Kidney (tissue), 14 donors: ENCODE data around the gene RCL1. TPM values are rescaled to one million over a fixed set of nuclear protein-coding genes. Genes with fewer than 3 reads are reported as not detected.
"Not testable (repeated sequence)": the region's sequence is repeated elsewhere in the genome, so short reads cannot be mapped to it uniquely, and the experiment has no call there.

Source experiments
- DNase-seq, 5 donors: peaks; one replicate each; pipeline ENCODE4 v3.0.0-alpha.2; 2013 to 2020
- FAIRE-seq: peaks from 2 replicates; lab custom pipeline; 2012; peaks lifted over from hg19 to GRCh38; lab: Jason Lieb, UNC
- H3K27ac ChIP-seq, 2 donors: one replicate each; pipeline ENCODE4 v1.7.0; 2013; ENCODE audit warnings: low read depth in 2 of 2, low read length in 2 of 2, inconsistent platforms in 1 of 2
- H3K27me3 ChIP-seq: one replicate; pipeline ENCODE4 v1.7.1; 2013; ENCODE audit warnings: low read length, inconsistent platforms; ENCODE audit not compliant: control insufficient read depth, insufficient read depth
- H3K36me3 ChIP-seq, 3 donors: one replicate each; pipeline versions ENCODE4 v1.7.0 to v1.7.1; 2013; ENCODE audit warnings: low read length in 3 of 3, control low read depth in 1 of 3, inconsistent platforms in 1 of 3; ENCODE audit not compliant: insufficient read depth in 3 of 3, control insufficient read depth in 2 of 3
- H3K4me1 ChIP-seq, 3 donors: one replicate each; pipeline versions ENCODE4 v1.7.0 to v1.7.1; 2013; ENCODE audit warnings: low read length in 3 of 3, inconsistent platforms in 1 of 3, low read depth in 1 of 3; ENCODE audit not compliant: control insufficient read depth in 2 of 3, insufficient read depth in 2 of 3
- H3K4me3 ChIP-seq, 3 donors: one replicate each; pipeline versions ENCODE4 v1.7.0 to v1.8.1; 2013; ENCODE audit warnings: low read length in 3 of 3, control low read depth in 1 of 3, inconsistent platforms in 1 of 3
- H3K9ac ChIP-seq, 3 donors: one replicate each; pipeline versions ENCODE4 v1.7.0 to v1.7.1; 2013; ENCODE audit warnings: low read length in 3 of 3, control low read depth in 1 of 3, inconsistent platforms in 1 of 3
- H3K9me3 ChIP-seq, 3 donors: one replicate each; pipeline versions ENCODE4 v1.7.0 to v1.7.1; 2013; ENCODE audit warnings: low read length in 3 of 3, control low read depth in 1 of 3, inconsistent platforms in 1 of 3; ENCODE audit not compliant: control insufficient read depth in 2 of 3, insufficient read depth in 1 of 3
- CTCF ChIP-seq: IDR thresholded peaks from 3 replicates; pipeline ENCODE4 v1.5.1; 2012; ENCODE audit warnings: mild to moderate bottlenecking, moderate library complexity, borderline replicate concordance; ENCODE audit not compliant: insufficient read depth; ENCODE audit errors: extremely low read depth
- intact Hi-C: fragments of 100-400 bp; cut with DNase I; formaldehyde crosslinking; loops from one replicate; pipeline ENCODE4 v1.11.1; 2022
- polyA plus RNA-seq: library from polyadenylated mRNA; stranded (reverse); fragments of 350-450 nt; fragmentation: Illumina TruSeq; extraction: RNeasy Lipid Tissue Mini Kit (QIAGEN cat#74804); gene quantifications from one replicate; pipeline ENCODE4 v1.2.3, GENCODE V29; 2014; ENCODE audit warnings: low read depth, low replicate concordance; ENCODE audit not compliant: insufficient read depth
- total RNA-seq: library from RNA; stranded (reverse); fragmentation: NEBNext Ultra II Directional; extraction: Animal tissue kit (Norgen Biotek cat#: 25700); gene quantifications from one replicate; pipeline ENCODE4 v1.2.1, GENCODE V29; 2021
- donor health status: control.
- donor health status: control.
- donor health status: control.
- donor health status: control.
- donor health status: control.
- donor health status: DM: yes; HTN: yes; CAD: no.
- donor health status: Normal renal cell carcinoma (clear cell type).

RCL1 gene
- total and polyA plus RNA-seq, 2 donors from 2014 or later: 15.7 to 22.8 TPM

GRCh38 chr9:4774209-4774608, 18.5 kb upstream of the RCL1 start:
- FAIRE-seq: no peak
- H3K4me3 ChIP-seq: no peak overlapping the region
- no peaks in the 10 kb centered on the region for H3K27me3 ChIP-seq
- DNase-seq: no peak
- no peak overlapping the region for H3K27ac ChIP-seq
- no peak overlapping the region for H3K9ac ChIP-seq
- intact Hi-C loops: no loop called here
- no peak for TF ChIP-seq CTCF
- H3K36me3 ChIP-seq: no peaks in the 10 kb centered on the region
- H3K4me1 ChIP-seq: no peaks in the 10 kb centered on the region
- H3K9me3 ChIP-seq: no peaks in the 10 kb centered on the region

GRCh38 chr9:4774958-4775357, 17.8 kb upstream of the RCL1 start:
- H3K9ac ChIP-seq, H3K9me3 ChIP-seq, H3K36me3 ChIP-seq, H3K4me3 ChIP-seq, H3K27ac ChIP-seq, FAIRE-seq, H3K4me1 ChIP-seq, DNase-seq, intact Hi-C loops, H3K27me3 ChIP-seq: not testable (repeated sequence)

- no peaks in the 10 kb centered on the region for H3K36me3 ChIP-seq
- no peak overlapping the region for H3K9ac ChIP-seq
- TF ChIP-seq CTCF: no peak
- H3K27me3 ChIP-seq: no peaks in the 10 kb centered on the region
- no peak for FAIRE-seq
- H3K4me3 ChIP-seq: no peak overlapping the region
- no peak for DNase-seq
- no peaks in the 10 kb centered on the region for H3K9me3 ChIP-seq
- intact Hi-C loops: no loop called here
- no peak overlapping the region for H3K27ac ChIP-seq
- H3K4me1 ChIP-seq: no peaks in the 10 kb centered on the region
Measured at GRCh38 chr9:4780651-4781050, 12.1 kb upstream of the RCL1 start.

DNA sequence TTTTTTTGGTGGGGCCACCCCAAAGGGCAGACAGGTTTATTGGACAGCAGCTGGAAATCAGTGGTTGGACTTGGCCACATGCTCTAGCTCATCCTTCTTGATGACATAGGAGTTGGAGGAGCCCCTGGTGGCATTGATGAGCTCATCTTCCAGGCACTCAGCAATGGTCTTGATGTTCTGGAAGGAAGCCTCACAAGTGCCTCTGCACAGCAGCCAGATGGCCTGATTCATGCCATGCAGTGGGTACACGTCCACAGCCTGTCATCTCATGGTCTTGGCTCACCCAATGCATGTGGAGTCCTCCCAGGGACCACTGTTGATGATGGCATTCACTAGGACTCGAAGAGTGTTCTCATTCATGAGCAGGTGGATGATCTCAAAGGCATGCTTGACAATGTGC, 11.3 kb upstream of the RCL1 start:
- TF ChIP-seq CTCF: no peak
- no peak for DNase-seq
- FAIRE-seq: no peak
- H3K9ac ChIP-seq: no peak overlapping the region
- H3K36me3 ChIP-seq: no peaks in the 10 kb centered on the region
- no peak overlapping the region for H3K4me3 ChIP-seq
- no peaks in the 10 kb centered on the region for H3K27me3 ChIP-seq
- H3K27ac ChIP-seq: no peak overlapping the region
- H3K4me1 ChIP-seq: no peaks in the 10 kb centered on the region
- no peaks in the 10 kb centered on the region for H3K9me3 ChIP-seq
- intact Hi-C loops: no loop called here

DNA sequence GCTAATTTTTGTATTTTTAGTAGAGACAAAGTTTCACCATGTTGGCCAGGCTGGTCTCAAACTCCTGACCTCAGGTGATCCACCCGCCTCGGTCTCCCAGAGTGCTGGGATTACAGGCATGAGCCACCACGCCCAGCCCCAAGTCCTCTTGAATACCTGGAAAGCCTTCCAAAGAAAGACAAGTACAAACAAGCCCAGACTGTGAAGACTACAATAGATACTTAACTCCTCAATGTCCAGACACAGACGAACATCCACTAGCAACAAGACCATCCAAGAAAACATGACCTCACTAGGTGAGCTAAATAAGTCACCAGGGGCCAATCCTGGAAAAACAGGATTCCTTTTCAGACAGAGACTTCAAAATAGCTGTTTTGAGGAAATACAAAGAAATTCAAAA, 9.6 kb upstream of the RCL1 start:
- H3K9ac ChIP-seq, H3K4me1 ChIP-seq, H3K27ac ChIP-seq, intact Hi-C loops, H3K36me3 ChIP-seq, H3K27me3 ChIP-seq, FAIRE-seq, H3K9me3 ChIP-seq, H3K4me3 ChIP-seq, DNase-seq: not testable (repeated sequence)
